Measurements from ENCODE around the gene CAPN2.

Gene CAPN2

GRCh38 chr1:223792046-223792445, 79.7 kb downstream of the CAPN2 start:
- Histone ChIP-seq H3K27me3 (ENCODE audit: insufficient read depth, poor library complexity, severe bottlenecking) (no peaks in the 10 kb centered on the region), H3K4me3 (replicated peaks; ENCODE audit: insufficient read depth, low read length) (no peak overlapping the region), H3K27ac (replicated peaks) (no peak overlapping the region)
- no peak for DNase-seq (ENCODE audit: low read depth in 1 of 2, low spot score in 1 of 2)
- no peak for TF ChIP-seq POLR2AphosphoS5 (IDR thresholded peaks at IDR 0.05; ENCODE audit: low read depth)
- no peak for TF ChIP-seq GABPA (IDR thresholded peaks at IDR 0.05; ENCODE audit: low read depth)
- TF ChIP-seq, protein P1, sequence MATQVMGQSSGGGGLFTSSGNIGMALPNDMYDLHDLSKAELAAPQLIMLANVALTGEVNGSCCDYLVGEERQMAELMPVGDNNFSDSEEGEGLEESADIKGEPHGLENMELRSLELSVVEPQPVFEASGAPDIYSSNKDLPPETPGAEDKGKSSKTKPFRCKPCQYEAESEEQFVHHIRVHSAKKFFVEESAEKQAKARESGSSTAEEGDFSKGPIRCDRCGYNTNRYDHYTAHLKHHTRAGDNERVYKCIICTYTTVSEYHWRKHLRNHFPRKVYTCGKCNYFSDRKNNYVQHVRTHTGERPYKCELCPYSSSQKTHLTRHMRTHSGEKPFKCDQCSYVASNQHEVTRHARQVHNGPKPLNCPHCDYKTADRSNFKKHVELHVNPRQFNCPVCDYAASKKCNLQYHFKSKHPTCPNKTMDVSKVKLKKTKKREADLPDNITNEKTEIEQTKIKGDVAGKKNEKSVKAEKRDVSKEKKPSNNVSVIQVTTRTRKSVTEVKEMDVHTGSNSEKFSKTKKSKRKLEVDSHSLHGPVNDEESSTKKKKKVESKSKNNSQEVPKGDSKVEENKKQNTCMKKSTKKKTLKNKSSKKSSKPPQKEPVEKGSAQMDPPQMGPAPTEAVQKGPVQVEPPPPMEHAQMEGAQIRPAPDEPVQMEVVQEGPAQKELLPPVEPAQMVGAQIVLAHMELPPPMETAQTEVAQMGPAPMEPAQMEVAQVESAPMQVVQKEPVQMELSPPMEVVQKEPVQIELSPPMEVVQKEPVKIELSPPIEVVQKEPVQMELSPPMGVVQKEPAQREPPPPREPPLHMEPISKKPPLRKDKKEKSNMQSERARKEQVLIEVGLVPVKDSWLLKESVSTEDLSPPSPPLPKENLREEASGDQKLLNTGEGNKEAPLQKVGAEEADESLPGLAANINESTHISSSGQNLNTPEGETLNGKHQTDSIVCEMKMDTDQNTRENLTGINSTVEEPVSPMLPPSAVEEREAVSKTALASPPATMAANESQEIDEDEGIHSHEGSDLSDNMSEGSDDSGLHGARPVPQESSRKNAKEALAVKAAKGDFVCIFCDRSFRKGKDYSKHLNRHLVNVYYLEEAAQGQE (IDR thresholded peaks at IDR 0.05; ENCODE audit: insufficient replicate concordance, low read depth): no peak
- TF ChIP-seq, protein P2, sequence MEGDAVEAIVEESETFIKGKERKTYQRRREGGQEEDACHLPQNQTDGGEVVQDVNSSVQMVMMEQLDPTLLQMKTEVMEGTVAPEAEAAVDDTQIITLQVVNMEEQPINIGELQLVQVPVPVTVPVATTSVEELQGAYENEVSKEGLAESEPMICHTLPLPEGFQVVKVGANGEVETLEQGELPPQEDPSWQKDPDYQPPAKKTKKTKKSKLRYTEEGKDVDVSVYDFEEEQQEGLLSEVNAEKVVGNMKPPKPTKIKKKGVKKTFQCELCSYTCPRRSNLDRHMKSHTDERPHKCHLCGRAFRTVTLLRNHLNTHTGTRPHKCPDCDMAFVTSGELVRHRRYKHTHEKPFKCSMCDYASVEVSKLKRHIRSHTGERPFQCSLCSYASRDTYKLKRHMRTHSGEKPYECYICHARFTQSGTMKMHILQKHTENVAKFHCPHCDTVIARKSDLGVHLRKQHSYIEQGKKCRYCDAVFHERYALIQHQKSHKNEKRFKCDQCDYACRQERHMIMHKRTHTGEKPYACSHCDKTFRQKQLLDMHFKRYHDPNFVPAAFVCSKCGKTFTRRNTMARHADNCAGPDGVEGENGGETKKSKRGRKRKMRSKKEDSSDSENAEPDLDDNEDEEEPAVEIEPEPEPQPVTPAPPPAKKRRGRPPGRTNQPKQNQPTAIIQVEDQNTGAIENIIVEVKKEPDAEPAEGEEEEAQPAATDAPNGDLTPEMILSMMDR (IDR thresholded peaks at IDR 0.05; ENCODE audit: insufficient read depth, low read length): no peak
- no peak for TF ChIP-seq SPI1 (IDR thresholded peaks at IDR 0.05; ENCODE audit: borderline replicate concordance, low read depth)

GRCh38 chr1:223793716-223794115, 81.4 kb downstream of the CAPN2 start:
- Histone ChIP-seq H3K27ac (replicated peaks) (no peak overlapping the region), H3K4me3 (replicated peaks; ENCODE audit: insufficient read depth, low read length) (no peak overlapping the region)

GRCh38 chr1:223794136-223794880, 82.0 kb downstream of the CAPN2 start:
- no peak for TF ChIP-seq SPI1 (IDR thresholded peaks at IDR 0.05; ENCODE audit: borderline replicate concordance, low read depth)
- no peak for TF ChIP-seq POLR2AphosphoS5 (IDR thresholded peaks at IDR 0.05; ENCODE audit: low read depth)
- TF ChIP-seq, protein P1 (IDR thresholded peaks at IDR 0.05; ENCODE audit: insufficient replicate concordance, low read depth): no peak
- TF ChIP-seq, protein P2 (IDR thresholded peaks at IDR 0.05; ENCODE audit: insufficient read depth, low read length): no peak
- TF ChIP-seq GABPA (IDR thresholded peaks at IDR 0.05; ENCODE audit: low read depth): no peak
- Histone ChIP-seq H3K4me3 (replicated peaks; ENCODE audit: insufficient read depth, low read length) (no peak overlapping the region), H3K27me3 (ENCODE audit: insufficient read depth, poor library complexity, severe bottlenecking) (no peaks in the 10 kb centered on the region), H3K27ac (replicated peaks) (no peak overlapping the region)
- no peak for DNase-seq (ENCODE audit: low read depth in 1 of 2, low spot score in 1 of 2)

More at GRCh38 chr1:223793716-223794115, 81.4 kb downstream of the CAPN2 start:
- TF ChIP-seq SPI1 (IDR thresholded peaks at IDR 0.05; ENCODE audit: borderline replicate concordance, low read depth) (no peak), GABPA (IDR thresholded peaks at IDR 0.05; ENCODE audit: low read depth) (no peak), POLR2AphosphoS5 (IDR thresholded peaks at IDR 0.05; ENCODE audit: low read depth) (no peak)
- TF ChIP-seq, protein P1 (IDR thresholded peaks at IDR 0.05; ENCODE audit: insufficient replicate concordance, low read depth): no peak
- TF ChIP-seq, protein P2 (IDR thresholded peaks at IDR 0.05; ENCODE audit: insufficient read depth, low read length): no peak
- DNase-seq (ENCODE audit: low read depth in 1 of 2, low spot score in 1 of 2): no peak
- no peaks in the 10 kb centered on the region for H3K27me3 ChIP-seq (ENCODE audit: insufficient read depth, poor library complexity, severe bottlenecking)
